ENCODE data around the gene GJD2.

DNA sequence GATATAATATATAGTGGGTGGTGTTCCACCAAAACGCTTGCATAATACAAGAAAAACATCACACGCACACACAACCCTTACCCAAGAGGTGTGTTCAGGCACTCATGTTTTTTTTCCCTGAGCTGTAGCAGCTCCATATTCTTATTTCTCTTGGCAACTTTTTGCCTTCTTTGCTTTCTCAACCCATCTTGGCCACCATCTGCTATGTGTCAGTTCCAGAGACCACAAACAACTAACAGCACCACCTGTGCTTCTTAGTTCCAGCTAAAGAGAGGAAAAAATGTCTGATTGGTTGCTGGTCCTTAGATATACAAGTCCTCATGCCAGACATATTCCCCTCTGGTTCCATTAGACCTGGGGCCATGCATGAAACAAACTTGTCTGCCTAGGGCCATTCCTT, 28.6 kb upstream of the GJD2 start:
- TF ChIP-seq, protein P1, sequence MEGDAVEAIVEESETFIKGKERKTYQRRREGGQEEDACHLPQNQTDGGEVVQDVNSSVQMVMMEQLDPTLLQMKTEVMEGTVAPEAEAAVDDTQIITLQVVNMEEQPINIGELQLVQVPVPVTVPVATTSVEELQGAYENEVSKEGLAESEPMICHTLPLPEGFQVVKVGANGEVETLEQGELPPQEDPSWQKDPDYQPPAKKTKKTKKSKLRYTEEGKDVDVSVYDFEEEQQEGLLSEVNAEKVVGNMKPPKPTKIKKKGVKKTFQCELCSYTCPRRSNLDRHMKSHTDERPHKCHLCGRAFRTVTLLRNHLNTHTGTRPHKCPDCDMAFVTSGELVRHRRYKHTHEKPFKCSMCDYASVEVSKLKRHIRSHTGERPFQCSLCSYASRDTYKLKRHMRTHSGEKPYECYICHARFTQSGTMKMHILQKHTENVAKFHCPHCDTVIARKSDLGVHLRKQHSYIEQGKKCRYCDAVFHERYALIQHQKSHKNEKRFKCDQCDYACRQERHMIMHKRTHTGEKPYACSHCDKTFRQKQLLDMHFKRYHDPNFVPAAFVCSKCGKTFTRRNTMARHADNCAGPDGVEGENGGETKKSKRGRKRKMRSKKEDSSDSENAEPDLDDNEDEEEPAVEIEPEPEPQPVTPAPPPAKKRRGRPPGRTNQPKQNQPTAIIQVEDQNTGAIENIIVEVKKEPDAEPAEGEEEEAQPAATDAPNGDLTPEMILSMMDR (IDR thresholded peaks at IDR 0.05) = no peak
- TF ChIP-seq POLR2A (IDR thresholded peaks at IDR 0.05) = no peak
